Thymus (tissue), 11 donors: Measurements from ENCODE around the gene TSPOAP1. TPM values are rescaled to one million over a fixed set of nuclear protein-coding genes. Genes with fewer than 3 reads are reported as not detected.

Experiments
- DNase-seq, 9 donors: peaks; one replicate each; pipeline ENCODE4 v3.0.0-alpha.2; 2013; ENCODE audit warnings: low spot score in 9 of 9, low read depth in 6 of 9, missing footprints in 1 of 9
- H3K27ac ChIP-seq, 2 donors: one replicate each; pipeline ENCODE4 v1.5.1; 2013; ENCODE audit warnings: control low read depth in 1 of 2, low read depth in 1 of 2, low read length in 1 of 2, mild to moderate bottlenecking in 1 of 2, moderate library complexity in 1 of 2
- H3K27me3 ChIP-seq, 2 donors: one replicate each; pipeline ENCODE4 v1.5.1; 2013; ENCODE audit warnings: low read length in 1 of 2; ENCODE audit not compliant: control insufficient read depth in 2 of 2, insufficient read depth in 1 of 2
- H3K36me3 ChIP-seq, 2 donors: one replicate each; pipeline ENCODE4 v1.5.1; 2013; ENCODE audit warnings: low read length in 1 of 2, mild to moderate bottlenecking in 1 of 2, moderate library complexity in 1 of 2; ENCODE audit not compliant: control insufficient read depth in 2 of 2, insufficient read depth in 2 of 2
- H3K4me1 ChIP-seq, 2 donors: one replicate each; pipeline ENCODE4 v1.5.1; 2013; ENCODE audit warnings: low read length in 2 of 2; ENCODE audit not compliant: control insufficient read depth in 2 of 2, insufficient read depth in 2 of 2
- H3K4me3 ChIP-seq, 2 donors: one replicate each; pipeline ENCODE4 v1.5.1; 2013; ENCODE audit warnings: low read length in 2 of 2, control low read depth in 1 of 2, mild to moderate bottlenecking in 1 of 2
- H3K9me3 ChIP-seq, 2 donors: one replicate each; pipeline ENCODE4 v1.5.1; 2013; ENCODE audit warnings: low read length in 1 of 2, mild to moderate bottlenecking in 1 of 2; ENCODE audit not compliant: control insufficient read depth in 2 of 2, insufficient read depth in 1 of 2
- WGBS: extraction: QIAGEN DNeasy Blood & Tissue Kit; methylation state at CpG from one replicate; pipeline ENCODE4 v1.1.7; 2013; 5-methylcytosine and 5-hydroxymethylcytosine counted together
- polyA plus RNA-seq: library from polyadenylated mRNA; stranded (reverse); fragments of 200-250 nt; gene quantifications from one replicate; pipeline ENCODE4 v1.2.3, GENCODE V29; 2013
- total RNA-seq: library from RNA; stranded (reverse); fragments of 120-200 nt; gene quantifications from one replicate; pipeline ENCODE4 v1.2.4, GENCODE V29; 2013
- donor health status: healthy.

Gene TSPOAP1
- total and polyA plus RNA-seq, 2 donors = 12.1 to 45.2 TPM

- Histone ChIP-seq H3K27ac (peak overlapping the region; percentile 99 to 100), H3K9me3 (no peaks in the 10 kb centered on the region), H3K4me3 (peak overlapping the region; percentile 84 to 98), H3K4me1 (peaks cover 33 to 85% of the 10 kb centered on the region in 2 donors), H3K36me3 (peaks cover 3 to 21% of the 10 kb centered on the region in 2 donors), H3K27me3 (no peaks in the 10 kb centered on the region)
- peak in 8 of 9 donors; percentile 74 to 96 (median 90) for DNase-seq
- WGBS = 3% methylated on average over 23 of the region's 23 CpGs
Measured at GRCh38 chr17:58337600-58338453, 9.2 kb upstream of the TSPOAP1 start.

GRCh38 chr17:58337210-58337599, 8.6 kb upstream of the TSPOAP1 start:
- peak in 7 of 9 donors; percentile 46 to 84 (median 57) for DNase-seq
- H3K36me3 ChIP-seq = peaks cover 1 to 18% of the 10 kb centered on the region in 2 donors
- no peaks in the 10 kb centered on the region for H3K9me3 ChIP-seq
- peaks cover 28 to 79% of the 10 kb centered on the region in 2 donors for H3K4me1 ChIP-seq
- peak overlapping the region; percentile 84 to 98 for H3K4me3 ChIP-seq
- peak overlapping the region; percentile 99 to 100 for H3K27ac ChIP-seq
- WGBS = 1% methylated on average over 7 of the region's 7 CpGs
- no peaks in the 10 kb centered on the region for H3K27me3 ChIP-seq

- WGBS = 7% methylated on average over 5 of the region's 5 CpGs
- peak overlapping the region; percentile 99 to 100 for H3K27ac ChIP-seq
- DNase-seq = peak in 8 of 9 donors; percentile 42 to 81 (median 52)
- peaks cover 4 to 14% of the 10 kb centered on the region in 2 donors for H3K36me3 ChIP-seq
- peak overlapping the region; percentile 84 to 98 for H3K4me3 ChIP-seq
- no peaks in the 10 kb centered on the region for H3K27me3 ChIP-seq
- H3K9me3 ChIP-seq = no peaks in the 10 kb centered on the region
- peaks cover 25 to 74% of the 10 kb centered on the region in 2 donors for H3K4me1 ChIP-seq
Measured at GRCh38 chr17:58336456-58337209, 8.0 kb upstream of the TSPOAP1 start.

GRCh38 chr17:58335779-58336455, 7.3 kb upstream of the TSPOAP1 start:
- Histone ChIP-seq H3K27me3 (peaks cover 0 to 3% of the 10 kb centered on the region in 2 donors), H3K9me3 (no peaks in the 10 kb centered on the region), H3K36me3 (peaks cover 10 to 14% of the 10 kb centered on the region in 2 donors), H3K4me3 (peak overlapping the region; percentile 84 to 98), H3K27ac (peak overlapping the region; percentile 99 to 100), H3K4me1 (peaks cover 18 to 66% of the 10 kb centered on the region in 2 donors)
- WGBS = 4% methylated on average over 4 of the region's 4 CpGs
- DNase-seq = peak in 8 of 9 donors; percentile 70 to 96 (median 86)

GRCh38 chr17:58335061-58335731, 6.6 kb upstream of the TSPOAP1 start:
- peak overlapping the region; percentile 99 to 100 for H3K27ac ChIP-seq
- 6% methylated on average over 10 of the region's 10 CpGs for WGBS
- H3K36me3 ChIP-seq = peaks cover 16 to 18% of the 10 kb centered on the region in 2 donors
- H3K27me3 ChIP-seq = peaks cover 0 to 4% of the 10 kb centered on the region in 2 donors
- peak overlapping the region; percentile 84 to 98 for H3K4me3 ChIP-seq
- peak in 6 of 9 donors; percentile 36 to 74 (median 45) for DNase-seq
- H3K4me1 ChIP-seq = peaks cover 14 to 59% of the 10 kb centered on the region in 2 donors
- H3K9me3 ChIP-seq = no peaks in the 10 kb centered on the region

- H3K9me3 ChIP-seq = no peaks in the 10 kb centered on the region
- peak overlapping the region; percentile 84 to 98 for H3K4me3 ChIP-seq
- no peak for DNase-seq
- WGBS = 61% methylated on average over 9 of the region's 9 CpGs
- peaks cover 10 to 54% of the 10 kb centered on the region in 2 donors for H3K4me1 ChIP-seq
- H3K27me3 ChIP-seq = peaks cover 0 to 4% of the 10 kb centered on the region in 2 donors
- peak overlapping the region; percentile 99 to 100 for H3K27ac ChIP-seq
- peaks cover 20 to 21% of the 10 kb centered on the region in 2 donors for H3K36me3 ChIP-seq
Measured at GRCh38 chr17:58334661-58335060, 6.1 kb upstream of the TSPOAP1 start.

- Histone ChIP-seq H3K36me3 (peaks cover 22 to 24% of the 10 kb centered on the region in 2 donors), H3K9me3 (no peaks in the 10 kb centered on the region), H3K4me1 (peaks cover 10 to 52% of the 10 kb centered on the region in 2 donors), H3K4me3 (peak overlapping the region; percentile 84 to 98), H3K27ac (peak overlapping the region; percentile 99 to 100), H3K27me3 (peaks cover 0 to 4% of the 10 kb centered on the region in 2 donors)
- DNase-seq = no peak
- 59% methylated on average over 5 of the region's 5 CpGs for WGBS
Measured at GRCh38 chr17:58334256-58334655, 5.7 kb upstream of the TSPOAP1 start.

GRCh38 chr17:58333736-58334207, 5.2 kb upstream of the TSPOAP1 start:
- H3K4me1 ChIP-seq = peaks cover 10 to 53% of the 10 kb centered on the region in 2 donors
- peak overlapping the region; percentile 99 to 100 for H3K27ac ChIP-seq
- peaks cover 22 to 24% of the 10 kb centered on the region in 2 donors for H3K36me3 ChIP-seq
- H3K9me3 ChIP-seq = no peaks in the 10 kb centered on the region
- H3K27me3 ChIP-seq = peaks cover 0 to 4% of the 10 kb centered on the region in 2 donors
- DNase-seq = peak in 6 of 9 donors; percentile 43 to 82 (median 58)
- WGBS = 7% methylated on average over 6 of the region's 6 CpGs
- H3K4me3 ChIP-seq = peak overlapping the region; percentile 84 to 98
